ENCODE measurements around the gene RTRAF.

DNA sequence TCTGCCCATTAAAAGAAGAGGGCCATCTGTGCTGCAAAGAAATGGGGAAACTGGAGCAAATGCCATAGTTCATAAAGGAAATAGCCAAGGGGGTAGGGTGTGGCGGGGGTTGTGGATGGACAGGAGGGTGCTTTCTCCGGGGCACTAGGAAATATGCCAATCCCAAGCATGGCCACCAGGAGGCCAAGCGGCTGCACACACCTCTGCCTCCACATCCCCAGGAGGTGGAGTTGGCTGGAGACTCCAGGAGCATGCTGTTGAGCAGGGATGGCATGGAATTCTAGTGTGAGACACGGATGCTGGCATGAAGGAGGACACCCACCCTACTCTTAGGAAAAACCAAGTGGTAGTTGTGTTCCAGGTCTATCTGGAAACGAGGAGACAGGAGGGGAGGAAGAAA is 54.3 kb downstream of the RTRAF start:
- TF ChIP-seq, protein P1, sequence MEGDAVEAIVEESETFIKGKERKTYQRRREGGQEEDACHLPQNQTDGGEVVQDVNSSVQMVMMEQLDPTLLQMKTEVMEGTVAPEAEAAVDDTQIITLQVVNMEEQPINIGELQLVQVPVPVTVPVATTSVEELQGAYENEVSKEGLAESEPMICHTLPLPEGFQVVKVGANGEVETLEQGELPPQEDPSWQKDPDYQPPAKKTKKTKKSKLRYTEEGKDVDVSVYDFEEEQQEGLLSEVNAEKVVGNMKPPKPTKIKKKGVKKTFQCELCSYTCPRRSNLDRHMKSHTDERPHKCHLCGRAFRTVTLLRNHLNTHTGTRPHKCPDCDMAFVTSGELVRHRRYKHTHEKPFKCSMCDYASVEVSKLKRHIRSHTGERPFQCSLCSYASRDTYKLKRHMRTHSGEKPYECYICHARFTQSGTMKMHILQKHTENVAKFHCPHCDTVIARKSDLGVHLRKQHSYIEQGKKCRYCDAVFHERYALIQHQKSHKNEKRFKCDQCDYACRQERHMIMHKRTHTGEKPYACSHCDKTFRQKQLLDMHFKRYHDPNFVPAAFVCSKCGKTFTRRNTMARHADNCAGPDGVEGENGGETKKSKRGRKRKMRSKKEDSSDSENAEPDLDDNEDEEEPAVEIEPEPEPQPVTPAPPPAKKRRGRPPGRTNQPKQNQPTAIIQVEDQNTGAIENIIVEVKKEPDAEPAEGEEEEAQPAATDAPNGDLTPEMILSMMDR (IDR thresholded peaks at IDR 0.05): peak; percentile 19 to 25 (median 21)
- TF ChIP-seq POLR2A (IDR thresholded peaks at IDR 0.05): no peak

Measured in right lobe of liver (tissue), 4 donors.